H1 (cell line): Measurements from ENCODE around the gene HTRA1.

Experiments used
- CBX8 ChIP-seq: fragments of 300-800, 300-1000 bp; sonication (generic); IDR thresholded peaks from 2 replicates; pipeline ENCODE4 v1.7.1; 2016; ENCODE audit warnings: low read depth, low read length, borderline replicate concordance
- POLR2AphosphoS5 ChIP-seq: IDR thresholded peaks from 2 replicates; pipeline ENCODE4 v1.6.1; 2011; ENCODE audit warnings: low read depth, low read length
- RBBP5 ChIP-seq: IDR thresholded peaks from 2 replicates; pipeline ENCODE4 v1.7.1; 2012; ENCODE audit warnings: low read depth, mild to moderate bottlenecking, inconsistent platforms, low read length, moderate library complexity, borderline replicate concordance
- TBP ChIP-seq: IDR thresholded peaks from 2 replicates; pipeline ENCODE4 v1.6.1; 2011; ENCODE audit warnings: low read depth, low read length, improper control_type of control experiment
- TF ChIP-seq, protein P1 (sequence below): IDR thresholded peaks from 2 replicates; pipeline ENCODE4 v1.6.1; 2012; ENCODE audit warnings: inconsistent platforms
- TF ChIP-seq, protein P2 (sequence below), 3 experiments: IDR thresholded peaks; 1 replicate in 2 of 3; 2 replicates in 1 of 3; pipeline versions ENCODE4 v1.5.1 to v1.6.1; 2011; ENCODE audit warnings: low read length in 3 of 3, mild to moderate bottlenecking in 3 of 3, inconsistent platforms in 2 of 3, low read depth in 1 of 3, moderate library complexity in 1 of 3; ENCODE audit not compliant: insufficient read depth in 1 of 3; ENCODE audit errors: control extremely low read depth in 1 of 3

DNA sequence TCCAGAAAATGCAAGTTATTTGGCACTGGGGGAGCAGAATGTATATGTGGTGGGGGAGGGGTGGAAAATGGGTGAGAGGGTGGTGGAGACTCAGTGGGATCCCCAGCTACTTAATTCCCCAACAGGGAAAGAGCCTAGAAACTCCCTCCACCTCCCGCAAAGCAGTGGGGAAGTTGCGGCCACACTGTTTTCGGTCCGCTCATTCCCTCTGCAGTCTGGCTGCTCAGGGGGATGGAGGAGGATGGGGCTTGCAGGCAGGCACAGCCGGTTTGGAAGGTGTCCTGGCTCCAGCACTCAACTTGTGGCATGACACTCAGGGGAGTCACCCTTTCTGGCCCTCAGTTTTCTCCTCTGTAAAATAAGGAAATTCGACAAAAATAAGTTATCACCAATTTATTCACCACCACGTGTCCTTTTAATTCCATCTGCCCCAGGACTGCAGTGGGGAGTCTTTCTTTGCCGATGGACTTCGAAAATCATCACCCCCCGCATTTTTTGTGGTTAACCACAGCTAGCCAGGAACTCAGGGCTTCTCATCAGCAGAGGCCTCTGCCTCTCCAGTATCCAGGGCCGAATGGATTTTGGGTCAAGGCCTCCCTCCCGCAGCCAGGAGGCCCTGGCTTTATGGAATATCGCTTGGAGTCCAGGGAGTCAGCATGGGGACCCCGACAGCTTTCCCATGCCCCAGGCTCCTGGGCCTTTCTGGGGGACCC, 1.6 kb upstream of the HTRA1 start:
- TF ChIP-seq CBX8 (no peak), POLR2AphosphoS5 (no peak), TBP (no peak), RBBP5 (no peak)
- TF ChIP-seq, protein P1, sequence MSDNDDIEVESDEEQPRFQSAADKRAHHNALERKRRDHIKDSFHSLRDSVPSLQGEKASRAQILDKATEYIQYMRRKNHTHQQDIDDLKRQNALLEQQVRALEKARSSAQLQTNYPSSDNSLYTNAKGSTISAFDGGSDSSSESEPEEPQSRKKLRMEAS = no peak
- TF ChIP-seq, protein P2, sequence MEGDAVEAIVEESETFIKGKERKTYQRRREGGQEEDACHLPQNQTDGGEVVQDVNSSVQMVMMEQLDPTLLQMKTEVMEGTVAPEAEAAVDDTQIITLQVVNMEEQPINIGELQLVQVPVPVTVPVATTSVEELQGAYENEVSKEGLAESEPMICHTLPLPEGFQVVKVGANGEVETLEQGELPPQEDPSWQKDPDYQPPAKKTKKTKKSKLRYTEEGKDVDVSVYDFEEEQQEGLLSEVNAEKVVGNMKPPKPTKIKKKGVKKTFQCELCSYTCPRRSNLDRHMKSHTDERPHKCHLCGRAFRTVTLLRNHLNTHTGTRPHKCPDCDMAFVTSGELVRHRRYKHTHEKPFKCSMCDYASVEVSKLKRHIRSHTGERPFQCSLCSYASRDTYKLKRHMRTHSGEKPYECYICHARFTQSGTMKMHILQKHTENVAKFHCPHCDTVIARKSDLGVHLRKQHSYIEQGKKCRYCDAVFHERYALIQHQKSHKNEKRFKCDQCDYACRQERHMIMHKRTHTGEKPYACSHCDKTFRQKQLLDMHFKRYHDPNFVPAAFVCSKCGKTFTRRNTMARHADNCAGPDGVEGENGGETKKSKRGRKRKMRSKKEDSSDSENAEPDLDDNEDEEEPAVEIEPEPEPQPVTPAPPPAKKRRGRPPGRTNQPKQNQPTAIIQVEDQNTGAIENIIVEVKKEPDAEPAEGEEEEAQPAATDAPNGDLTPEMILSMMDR (IDR thresholded peaks at IDR 0.05; ENCODE audit: control extremely low read depth in 1 of 3, insufficient read depth in 1 of 3, low read depth in 1 of 3, low read length in 3 of 3) = no peak
